Ovary (tissue), 3 donors: ENCODE measurements around the gene CYFIP1.
"Not testable (repeated sequence)": the region's sequence is repeated elsewhere in the genome, so short reads cannot be mapped to it uniquely, and the experiment has no call there.

ENCODE experiments used
- CTCF ChIP-seq, 3 donors: fragments of 450-650 bp in 2 of 3; fragments of 200-600 bp in 1 of 3; IDR thresholded peaks; one replicate each; pipeline versions ENCODE4 v1.5.1 to v1.8.0; 2016 to 2022; ENCODE audit warnings: antibody characterized with exemption in 3 of 3, mild to moderate bottlenecking in 1 of 3
- EP300 ChIP-seq: sonication (generic); formaldehyde crosslinking; IDR thresholded peaks from one replicate; pipeline ENCODE4 v1.6.1; 2017; ENCODE audit warnings: antibody characterized with exemption
- POLR2A ChIP-seq: fragments of 450-650 bp; IDR thresholded peaks from one replicate; pipeline ENCODE4 v1.6.1; 2017; ENCODE audit warnings: antibody characterized with exemption, mild to moderate bottlenecking, moderate library complexity
- donor health status: DM: no; HTN: no; CAD: no.

- TF ChIP-seq POLR2A; CTCF (IDR thresholded peaks at IDR 0.05); EP300: not testable (repeated sequence)
Measured at GRCh38 chr15:23012616-23013015, 32.4 kb upstream of the CYFIP1 start.
